HCT116 (cell line): Measurements from ENCODE around the gene TRHDE. TPM values are rescaled to one million over a fixed set of nuclear protein-coding genes. Genes with fewer than 3 reads are reported as not detected.

ENCODE experiments used
- ATAC-seq: fragments of 200-7000 bp; cut with Tn5 transposase; 2 replicates; pipeline ENCODE4 v1.9.1; 2020; ENCODE audit warnings: mild to moderate bottlenecking, moderate library complexity
- BruUV-seq: library from RNA; stranded (reverse); fragments of 400-500 nt; replicated peaks from 2 replicates; lab custom pipeline; 2021; lab: Mats Ljungman, UMichigan
- CTCF ChIA-PET: fragments of 300-600 bp; sonication (Branson Sonifier 250); formaldehyde crosslinking; loops from one replicate; lab custom pipeline; 2021; ENCODE audit warnings: antibody characterized with exemption; lab: Charles Lee
- POLR2A ChIA-PET: fragments of 300-600, 350-600 bp; sonication (Branson Sonifier 250); formaldehyde crosslinking; loops from one replicate; lab custom pipeline; 2021; ENCODE audit warnings: antibody characterized with exemption; lab: Charles Lee
- RAD21 ChIA-PET, 2 experiments: fragments of 300-600 bp; sonication (Branson Sonifier 250); formaldehyde crosslinking; loops; one replicate each; lab custom pipeline; 2023; ENCODE audit warnings: low total read pairs in 2 of 2; ENCODE audit not compliant: uncharacterized antibody in 2 of 2, unreplicated experiment in 2 of 2, low non-redundant PET in 1 of 2; lab: Charles Lee
- DNase-seq: peaks from one replicate; pipeline ENCODE4 v3.0.0-alpha.2; 2010; ENCODE audit warnings: low read depth, low spot score
- H2AFZ ChIP-seq: fragments of 200-600 bp; shearing (Covaris generic), sonication (generic); 2 replicates; pipeline ENCODE4 v1.6.1; 2017; ENCODE audit warnings: low read depth, mixed run types, mixed read lengths, antibody characterized with exemption, low read length; ENCODE audit not compliant: poor library complexity, severe bottlenecking
- H3K27ac ChIP-seq: 2 replicates; pipeline ENCODE4 v1.5.1; 2012; ENCODE audit warnings: low read depth, low read length
- H3K27me3 ChIP-seq: fragments of 200-600 bp; sonication (generic); 2 replicates; pipeline ENCODE4 v1.6.1; 2016; ENCODE audit warnings: mixed run types, low read length, mixed read lengths; ENCODE audit not compliant: insufficient read depth
- H3K36me3 ChIP-seq, 2 experiments: fragments of 200-500 bp in 1 of 2; fragments of 200-600 bp in 1 of 2; sonication (Bioruptor generic) in 1 of 2; sonication (generic) in 1 of 2; 2 replicates each; pipeline versions ENCODE4 v1.5.1 to v1.6.1; 2014 to 2016; ENCODE audit warnings: low read length in 2 of 2, inconsistent platforms in 1 of 2, mixed read lengths in 1 of 2, mixed run types in 1 of 2; ENCODE audit not compliant: insufficient read depth in 2 of 2, control insufficient read depth in 1 of 2
- H3K4me1 ChIP-seq, 2 experiments: fragments of 200-600 bp in 1 of 2; sonication (generic) in 1 of 2; 2 replicates each; pipeline versions ENCODE4 v1.5.1 to v1.6.1; 2012 to 2017; ENCODE audit warnings: low read length in 2 of 2, inconsistent platforms in 1 of 2, mild to moderate bottlenecking in 1 of 2, mixed read lengths in 1 of 2, mixed run types in 1 of 2, moderate library complexity in 1 of 2; ENCODE audit not compliant: insufficient read depth in 2 of 2, control insufficient read depth in 1 of 2
- H3K4me2 ChIP-seq: fragments of 200-600 bp; sonication (generic); 2 replicates; pipeline ENCODE4 v1.6.1; 2017; ENCODE audit warnings: mixed run types, low read length, mixed read lengths
- H3K4me3 ChIP-seq, 2 experiments: fragments of 200-600 bp in 1 of 2; sonication (generic) in 1 of 2; replicated peaks in 1 of 2; 2 replicates each; pipeline ENCODE4 v1.5.1; 2011 to 2016; ENCODE audit warnings: low read length in 2 of 2, control low read depth in 1 of 2, low read depth in 1 of 2, mild to moderate bottlenecking in 1 of 2, mixed read lengths in 1 of 2, mixed run types in 1 of 2
- H3K79me2 ChIP-seq: fragments of 200-600 bp; sonication (generic); 2 replicates; pipeline ENCODE4 v1.6.1; 2017; ENCODE audit warnings: mild to moderate bottlenecking, mixed run types, low read length, moderate library complexity, mixed read lengths; ENCODE audit not compliant: insufficient read depth
- H3K9ac ChIP-seq: fragments of 200-600 bp; sonication (generic); 2 replicates; pipeline ENCODE4 v1.6.1; 2016; ENCODE audit warnings: low read length, mixed read lengths
- H3K9me2 ChIP-seq: fragments of 200-600 bp; sonication (generic), shearing (Covaris generic); 2 replicates; pipeline ENCODE4 v1.6.1; 2017; ENCODE audit warnings: mixed run types, mild to moderate bottlenecking, moderate library complexity; ENCODE audit not compliant: insufficient read depth
- H3K9me3 ChIP-seq, 2 experiments: fragments of 200-500 bp in 1 of 2; fragments of 200-600 bp in 1 of 2; sonication (Bioruptor generic) in 1 of 2; sonication (generic) in 1 of 2; 2 replicates each; pipeline ENCODE4 v1.6.1; 2014 to 2017; ENCODE audit warnings: low read length in 2 of 2, mixed read lengths in 2 of 2, inconsistent platforms in 1 of 2, low read depth in 1 of 2, mild to moderate bottlenecking in 1 of 2, mixed run types in 1 of 2, moderate library complexity in 1 of 2; ENCODE audit not compliant: control insufficient read depth in 1 of 2, insufficient read depth in 1 of 2
- H4K20me1 ChIP-seq: fragments of 200-600 bp; sonication (generic), shearing (Covaris generic); 2 replicates; pipeline ENCODE4 v1.6.1; 2017; ENCODE audit warnings: mixed run types, mild to moderate bottlenecking, moderate library complexity; ENCODE audit not compliant: insufficient read depth
- CBX3 ChIP-seq: IDR thresholded peaks from 2 replicates; pipeline ENCODE4 v1.6.1; 2012; ENCODE audit warnings: low read depth
- EGR1 ChIP-seq: IDR thresholded peaks from 2 replicates; pipeline ENCODE4 v1.6.1; 2012; ENCODE audit warnings: low read depth
- ELF1 ChIP-seq: IDR thresholded peaks from 2 replicates; pipeline ENCODE4 v1.6.1; 2012; ENCODE audit warnings: low read depth, borderline replicate concordance
- EZH2phosphoT487 ChIP-seq: fragments of 200-600 bp; IDR thresholded peaks from 2 replicates; pipeline ENCODE4 v1.6.1; 2018; ENCODE audit warnings: antibody characterized with exemption, borderline replicate concordance
- FOSL1 ChIP-seq: IDR thresholded peaks from 2 replicates; pipeline ENCODE4 v1.6.1; 2012; ENCODE audit warnings: low read depth
- POLR2AphosphoS5 ChIP-seq: IDR thresholded peaks from 2 replicates; pipeline ENCODE4 v1.6.1; 2011; ENCODE audit warnings: mild to moderate bottlenecking, low read depth, low read length, moderate library complexity
- RAD21 ChIP-seq: IDR thresholded peaks from 2 replicates; pipeline ENCODE4 v1.6.1; 2012; ENCODE audit warnings: low read depth, mild to moderate bottlenecking
- SIN3A ChIP-seq: IDR thresholded peaks from 2 replicates; pipeline ENCODE4 v1.6.1; 2012; ENCODE audit warnings: low read depth
- SP1 ChIP-seq: IDR thresholded peaks from 2 replicates; pipeline ENCODE4 v1.6.1; 2012; ENCODE audit warnings: low read depth
- SRF ChIP-seq: IDR thresholded peaks from 2 replicates; pipeline ENCODE4 v1.6.1; 2012; ENCODE audit warnings: low read depth
- YY1 ChIP-seq: IDR thresholded peaks from 2 replicates; pipeline ENCODE4 v1.6.1; 2011; ENCODE audit warnings: low read length, low read depth, moderate library complexity, mild to moderate bottlenecking; ENCODE audit not compliant: insufficient replicate concordance; ENCODE audit errors: extremely low read depth
- ZNF274 ChIP-seq: fragments of 200-500 bp; sonication (Bioruptor generic); IDR thresholded peaks from 2 replicates; pipeline ENCODE4 v1.6.1; 2014; ENCODE audit warnings: mild to moderate bottlenecking, low read depth, low read length, inconsistent platforms
- intact Hi-C: fragments of 100-400 bp; cut with micrococcal nuclease; formaldehyde crosslinking; loops from 2 replicates; pipeline ENCODE4 v1.10.0; 2022
- total RNA-seq: library from RNA; stranded (reverse); gene quantifications from one replicate; pipeline ENCODE4 v1.2.1, GENCODE V29; 2021; ENCODE audit not compliant: unreplicated experiment
- TF ChIP-seq, protein P1 (sequence below): IDR thresholded peaks from 2 replicates; pipeline ENCODE4 v1.6.1; 2012; ENCODE audit warnings: low read depth
- TF ChIP-seq, protein P2 (sequence below): IDR thresholded peaks from 2 replicates; pipeline ENCODE4 v1.6.1; 2011; ENCODE audit warnings: mild to moderate bottlenecking, low read length, moderate library complexity; ENCODE audit not compliant: insufficient replicate concordance; ENCODE audit errors: extremely low read depth
- TF ChIP-seq, protein P3 (sequence below): IDR thresholded peaks from 2 replicates; pipeline ENCODE4 v1.6.1; 2012

Gene TRHDE
- total RNA-seq, 1 experiment from 2014 or later, result 2.9 TPM

DNA sequence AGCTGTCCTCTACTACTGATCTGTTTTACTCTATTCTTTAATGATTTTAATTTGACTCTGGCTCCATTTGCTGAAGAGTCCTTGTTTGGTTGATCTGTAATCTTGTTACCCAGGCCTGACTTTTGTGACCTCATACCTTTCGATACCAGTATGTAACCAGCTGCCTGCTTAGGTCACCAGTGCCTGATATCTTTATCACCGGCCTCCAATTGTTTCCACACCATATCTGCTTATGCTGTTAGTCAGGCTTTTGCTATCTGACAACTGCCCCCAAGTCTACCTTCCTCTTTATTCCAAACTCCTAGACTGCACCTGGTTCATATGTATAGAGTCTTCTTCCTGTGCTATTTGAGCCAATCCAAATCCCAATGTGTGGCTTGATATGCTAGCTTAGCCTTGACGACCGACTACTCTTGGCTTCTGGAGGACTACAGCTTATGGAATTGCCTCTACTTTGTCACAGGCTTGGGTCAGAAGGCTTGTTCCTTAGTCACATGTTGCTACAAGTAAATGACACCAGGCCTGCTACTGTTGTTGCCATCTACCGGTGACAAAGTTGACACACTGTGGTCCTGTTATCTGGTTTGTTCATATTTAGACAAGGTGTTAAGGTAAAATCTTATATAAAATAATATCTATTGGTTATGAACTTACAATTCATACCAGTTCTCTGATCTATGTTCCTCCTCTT is 193.9 kb downstream of the TRHDE start:
- Histone ChIP-seq H3K27me3 (no peaks in the 10 kb centered on the region), H4K20me1 (no peaks in the 10 kb centered on the region), H3K9me2 (no peaks in the 10 kb centered on the region), H3K4me3 (no peak overlapping the region), H3K27ac (no peak overlapping the region), H3K36me3 (no peaks in the 10 kb centered on the region), H3K4me2 (no peak overlapping the region), H3K4me1 (no peaks in the 10 kb centered on the region), H3K9me3 (no peaks in the 10 kb centered on the region), H2AFZ (no peak overlapping the region), H3K9ac (no peak overlapping the region), H3K79me2 (no peaks in the 10 kb centered on the region)
- TF ChIP-seq RAD21 (no peak), SP1 (no peak), FOSL1 (no peak), YY1 (no peak), SIN3A (no peak), EZH2phosphoT487 (no peak), ZNF274 (no peak), EGR1 (no peak), ELF1 (no peak), SRF (no peak), CBX3 (no peak), POLR2AphosphoS5 (no peak)
- TF ChIP-seq, protein P1, sequence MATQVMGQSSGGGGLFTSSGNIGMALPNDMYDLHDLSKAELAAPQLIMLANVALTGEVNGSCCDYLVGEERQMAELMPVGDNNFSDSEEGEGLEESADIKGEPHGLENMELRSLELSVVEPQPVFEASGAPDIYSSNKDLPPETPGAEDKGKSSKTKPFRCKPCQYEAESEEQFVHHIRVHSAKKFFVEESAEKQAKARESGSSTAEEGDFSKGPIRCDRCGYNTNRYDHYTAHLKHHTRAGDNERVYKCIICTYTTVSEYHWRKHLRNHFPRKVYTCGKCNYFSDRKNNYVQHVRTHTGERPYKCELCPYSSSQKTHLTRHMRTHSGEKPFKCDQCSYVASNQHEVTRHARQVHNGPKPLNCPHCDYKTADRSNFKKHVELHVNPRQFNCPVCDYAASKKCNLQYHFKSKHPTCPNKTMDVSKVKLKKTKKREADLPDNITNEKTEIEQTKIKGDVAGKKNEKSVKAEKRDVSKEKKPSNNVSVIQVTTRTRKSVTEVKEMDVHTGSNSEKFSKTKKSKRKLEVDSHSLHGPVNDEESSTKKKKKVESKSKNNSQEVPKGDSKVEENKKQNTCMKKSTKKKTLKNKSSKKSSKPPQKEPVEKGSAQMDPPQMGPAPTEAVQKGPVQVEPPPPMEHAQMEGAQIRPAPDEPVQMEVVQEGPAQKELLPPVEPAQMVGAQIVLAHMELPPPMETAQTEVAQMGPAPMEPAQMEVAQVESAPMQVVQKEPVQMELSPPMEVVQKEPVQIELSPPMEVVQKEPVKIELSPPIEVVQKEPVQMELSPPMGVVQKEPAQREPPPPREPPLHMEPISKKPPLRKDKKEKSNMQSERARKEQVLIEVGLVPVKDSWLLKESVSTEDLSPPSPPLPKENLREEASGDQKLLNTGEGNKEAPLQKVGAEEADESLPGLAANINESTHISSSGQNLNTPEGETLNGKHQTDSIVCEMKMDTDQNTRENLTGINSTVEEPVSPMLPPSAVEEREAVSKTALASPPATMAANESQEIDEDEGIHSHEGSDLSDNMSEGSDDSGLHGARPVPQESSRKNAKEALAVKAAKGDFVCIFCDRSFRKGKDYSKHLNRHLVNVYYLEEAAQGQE, result no peak
- TF ChIP-seq, protein P2, sequence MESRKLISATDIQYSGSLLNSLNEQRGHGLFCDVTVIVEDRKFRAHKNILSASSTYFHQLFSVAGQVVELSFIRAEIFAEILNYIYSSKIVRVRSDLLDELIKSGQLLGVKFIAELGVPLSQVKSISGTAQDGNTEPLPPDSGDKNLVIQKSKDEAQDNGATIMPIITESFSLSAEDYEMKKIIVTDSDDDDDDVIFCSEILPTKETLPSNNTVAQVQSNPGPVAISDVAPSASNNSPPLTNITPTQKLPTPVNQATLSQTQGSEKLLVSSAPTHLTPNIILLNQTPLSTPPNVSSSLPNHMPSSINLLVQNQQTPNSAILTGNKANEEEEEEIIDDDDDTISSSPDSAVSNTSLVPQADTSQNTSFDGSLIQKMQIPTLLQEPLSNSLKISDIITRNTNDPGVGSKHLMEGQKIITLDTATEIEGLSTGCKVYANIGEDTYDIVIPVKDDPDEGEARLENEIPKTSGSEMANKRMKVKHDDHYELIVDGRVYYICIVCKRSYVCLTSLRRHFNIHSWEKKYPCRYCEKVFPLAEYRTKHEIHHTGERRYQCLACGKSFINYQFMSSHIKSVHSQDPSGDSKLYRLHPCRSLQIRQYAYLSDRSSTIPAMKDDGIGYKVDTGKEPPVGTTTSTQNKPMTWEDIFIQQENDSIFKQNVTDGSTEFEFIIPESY, result no peak
- TF ChIP-seq, protein P3, sequence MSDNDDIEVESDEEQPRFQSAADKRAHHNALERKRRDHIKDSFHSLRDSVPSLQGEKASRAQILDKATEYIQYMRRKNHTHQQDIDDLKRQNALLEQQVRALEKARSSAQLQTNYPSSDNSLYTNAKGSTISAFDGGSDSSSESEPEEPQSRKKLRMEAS, result no peak
- BruUV-seq, result no TSS peak
- CTCF ChIA-PET, result no interaction called here
- RAD21 ChIA-PET, result no interaction called here
- POLR2A ChIA-PET, result no interaction called here
- intact Hi-C loops, result no loop called here
- no peak for ATAC-seq
- DNase-seq, result no peak
